KOPT-K1 (cell line): Measurements from ENCODE around the gene GALK1.

Experiments
- H3K27ac ChIP-seq: fragments of 200-600 bp; sonication (generic); 2 replicates; pipeline ENCODE4 v1.5.1; 2016; ENCODE audit warnings: antibody characterized with exemption, mild to moderate bottlenecking, low read depth, low read length; ENCODE audit not compliant: poor library complexity, severe bottlenecking
- H3K36me3 ChIP-seq: fragments of 200-600 bp; sonication (generic); 2 replicates; pipeline ENCODE4 v1.5.1; 2017; ENCODE audit warnings: antibody characterized with exemption, mild to moderate bottlenecking, low read length, moderate library complexity; ENCODE audit not compliant: insufficient read depth
- H3K9me3 ChIP-seq: fragments of 200-600 bp; sonication (generic); 2 replicates; pipeline ENCODE4 v1.5.1; 2017; ENCODE audit warnings: antibody characterized with exemption, low read length, mild to moderate bottlenecking; ENCODE audit not compliant: insufficient read depth, poor library complexity, severe bottlenecking

Gene GALK1

DNA sequence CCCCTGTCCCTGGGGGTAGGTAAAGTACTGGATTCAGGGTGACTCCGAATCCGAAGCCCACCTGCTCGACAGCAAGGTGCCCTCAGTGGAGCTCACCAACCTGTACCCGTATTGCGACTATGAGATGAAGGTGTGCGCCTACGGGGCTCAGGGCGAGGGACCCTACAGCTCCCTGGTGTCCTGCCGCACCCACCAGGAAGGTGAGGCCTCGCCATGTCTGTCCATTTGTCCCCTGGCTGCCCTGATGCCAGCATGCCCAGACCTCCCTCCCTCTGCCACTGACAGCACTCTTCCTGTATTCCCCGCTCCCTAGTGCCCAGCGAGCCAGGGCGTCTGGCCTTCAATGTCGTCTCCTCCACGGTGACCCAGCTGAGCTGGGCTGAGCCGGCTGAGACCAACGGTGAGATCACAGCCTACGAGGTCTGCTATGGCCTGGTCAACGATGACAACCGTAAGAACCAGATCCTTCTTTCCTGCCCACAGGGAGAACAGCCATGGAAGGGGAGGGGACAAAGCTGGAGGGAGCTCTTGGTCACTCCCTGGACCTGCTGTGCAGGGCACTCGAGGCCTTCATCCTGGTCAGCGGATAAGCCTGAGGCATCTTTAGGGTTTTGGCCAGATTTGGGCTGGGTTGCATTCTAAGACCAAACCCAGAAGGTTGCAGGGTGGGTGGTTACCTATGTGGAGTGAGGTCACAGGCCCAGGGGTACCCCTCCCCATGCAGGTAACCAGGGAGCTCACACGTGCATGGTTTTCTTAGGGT, 14.2 kb downstream of the GALK1 start:
- Histone ChIP-seq H3K36me3 (no peaks in the 10 kb centered on the region), H3K9me3 (no peaks in the 10 kb centered on the region), H3K27ac (no peak overlapping the region)

DNA sequence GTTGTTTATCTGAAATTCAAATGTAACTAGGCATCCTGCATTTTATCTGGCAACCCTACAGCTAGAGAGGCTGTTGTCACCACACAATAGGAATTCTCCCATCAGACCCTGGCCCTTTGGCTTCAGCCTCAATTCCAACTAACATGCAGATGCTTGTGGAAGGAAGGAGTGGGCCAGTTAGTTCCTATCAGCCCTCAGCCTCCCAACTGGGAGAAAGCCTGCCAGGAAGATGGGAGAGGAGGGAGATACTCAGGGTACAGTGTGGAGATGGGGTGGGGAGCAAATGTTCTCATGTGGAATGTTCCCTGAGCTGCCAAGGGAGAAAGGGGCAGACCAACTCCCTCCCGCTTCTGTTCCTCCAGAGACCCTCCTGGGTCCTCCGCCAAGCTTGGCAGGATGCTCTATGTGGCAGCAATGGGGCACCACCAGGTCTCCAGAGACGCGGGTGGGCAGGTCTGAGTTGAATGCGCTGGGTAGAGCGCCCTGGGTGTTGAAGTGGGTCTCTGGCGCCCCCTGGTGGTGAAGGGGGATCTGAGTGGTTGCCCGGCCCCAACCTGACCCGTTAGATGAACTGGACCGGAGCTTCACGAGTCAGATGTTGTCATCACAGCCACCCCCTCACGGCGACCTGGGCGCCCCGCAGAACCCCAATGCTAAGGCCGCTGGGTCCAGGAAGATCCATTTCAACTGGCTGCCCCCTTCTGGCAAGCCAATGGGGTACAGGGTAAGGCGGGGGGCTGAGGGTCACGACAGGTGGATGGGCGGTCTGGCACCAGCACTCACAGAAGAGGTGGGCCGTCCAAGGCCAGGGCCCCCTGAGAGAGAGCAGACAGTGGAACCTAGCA, 15.2 kb downstream of the GALK1 start:
- H3K36me3 ChIP-seq, result no peaks in the 10 kb centered on the region
- no peaks in the 10 kb centered on the region for H3K9me3 ChIP-seq

DNA sequence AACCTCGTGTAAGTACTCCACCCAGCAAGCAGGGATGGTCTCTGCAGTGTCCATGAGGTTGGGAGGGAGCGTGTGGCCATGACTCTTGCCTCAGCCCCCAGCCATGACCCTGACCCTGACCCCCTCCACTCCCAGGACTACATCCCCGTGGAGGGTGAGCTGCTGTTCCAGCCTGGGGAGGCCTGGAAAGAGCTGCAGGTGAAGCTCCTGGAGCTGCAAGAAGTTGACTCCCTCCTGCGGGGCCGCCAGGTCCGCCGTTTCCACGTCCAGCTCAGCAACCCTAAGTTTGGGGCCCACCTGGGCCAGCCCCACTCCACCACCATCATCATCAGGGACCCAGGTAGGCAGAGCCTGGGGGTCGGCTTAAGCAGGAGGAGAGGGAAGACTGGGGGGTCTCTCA, 16.3 kb downstream of the GALK1 start:
- Histone ChIP-seq H3K36me3 (no peaks in the 10 kb centered on the region), H3K27ac (no peak overlapping the region), H3K9me3 (no peaks in the 10 kb centered on the region)

More for the DNA sequence above, 15.2 kb downstream of the GALK1 start:
- no peak overlapping the region for H3K27ac ChIP-seq

DNA sequence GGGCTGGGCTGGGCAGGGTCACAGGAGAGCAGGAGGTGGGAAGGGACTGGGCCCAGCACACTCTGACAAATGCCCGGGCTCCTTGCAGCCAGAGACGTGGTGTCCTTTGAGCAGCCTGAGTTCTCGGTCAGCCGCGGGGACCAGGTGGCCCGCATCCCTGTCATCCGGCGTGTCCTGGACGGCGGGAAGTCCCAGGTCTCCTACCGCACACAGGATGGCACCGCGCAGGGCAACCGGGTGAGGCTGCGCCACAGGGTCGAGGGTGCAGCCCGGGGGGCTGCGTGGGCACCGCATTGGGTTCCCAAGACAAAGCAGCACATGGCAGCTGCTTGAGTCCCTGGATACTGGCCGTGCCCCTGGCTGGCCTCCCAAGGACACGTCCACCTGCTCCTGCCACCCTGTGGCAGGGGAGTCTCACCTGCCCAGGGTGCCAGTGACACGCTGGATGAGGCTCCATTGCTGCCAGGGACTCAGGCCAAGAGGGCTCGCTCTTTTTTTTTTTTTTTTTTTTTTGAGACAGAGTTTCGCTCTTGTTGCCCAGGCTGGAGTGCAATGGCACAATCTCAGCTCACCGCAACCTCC, 21.3 kb downstream of the GALK1 start:
- Histone ChIP-seq H3K9me3 (no peaks in the 10 kb centered on the region), H3K27ac (no peak overlapping the region), H3K36me3 (no peaks in the 10 kb centered on the region)

DNA sequence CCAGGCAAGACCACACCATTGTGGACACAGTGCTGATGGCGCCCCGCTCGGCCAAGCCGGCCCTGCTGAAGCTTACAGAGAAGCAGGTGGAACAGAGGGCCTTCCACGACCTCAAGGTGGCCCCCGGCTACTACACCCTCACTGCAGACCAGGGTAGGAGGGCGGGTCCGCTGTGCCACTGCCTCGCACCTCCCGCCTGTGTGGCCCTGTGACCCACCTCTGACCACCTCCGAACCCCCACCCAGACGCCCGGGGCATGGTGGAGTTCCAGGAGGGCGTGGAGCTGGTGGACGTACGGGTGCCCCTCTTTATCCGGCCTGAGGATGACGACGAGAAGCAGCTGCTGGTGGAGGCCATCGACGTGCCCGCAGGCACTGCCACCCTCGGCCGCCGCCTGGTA, 22.7 kb downstream of the GALK1 start:
- Histone ChIP-seq H3K36me3 (no peaks in the 10 kb centered on the region), H3K27ac (no peak overlapping the region), H3K9me3 (no peaks in the 10 kb centered on the region)

DNA sequence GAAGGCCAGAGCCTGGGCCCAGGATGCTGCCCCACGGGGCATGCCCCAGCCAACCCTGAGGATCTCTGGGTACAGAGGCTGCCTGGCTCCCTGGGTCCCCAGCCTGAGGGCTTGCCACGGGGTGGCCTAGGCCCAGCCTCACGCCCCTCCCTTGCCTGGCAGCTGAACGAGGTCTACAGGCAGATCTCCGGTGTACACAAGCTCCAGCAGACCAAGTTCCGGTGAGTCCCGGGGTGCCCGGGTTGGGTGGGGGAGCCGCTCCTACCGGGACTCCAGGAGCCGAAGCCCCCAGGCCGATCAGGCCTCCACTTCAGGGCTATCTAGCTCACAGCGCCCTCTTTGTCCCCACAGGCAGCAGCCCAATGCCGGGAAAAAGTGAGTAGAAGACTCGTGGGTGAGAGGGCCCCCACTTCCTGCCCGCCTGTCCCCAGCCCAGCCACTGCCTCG, 24.3 kb downstream of the GALK1 start:
- Histone ChIP-seq H3K9me3 (no peaks in the 10 kb centered on the region), H3K27ac (no peak overlapping the region), H3K36me3 (no peaks in the 10 kb centered on the region)

DNA sequence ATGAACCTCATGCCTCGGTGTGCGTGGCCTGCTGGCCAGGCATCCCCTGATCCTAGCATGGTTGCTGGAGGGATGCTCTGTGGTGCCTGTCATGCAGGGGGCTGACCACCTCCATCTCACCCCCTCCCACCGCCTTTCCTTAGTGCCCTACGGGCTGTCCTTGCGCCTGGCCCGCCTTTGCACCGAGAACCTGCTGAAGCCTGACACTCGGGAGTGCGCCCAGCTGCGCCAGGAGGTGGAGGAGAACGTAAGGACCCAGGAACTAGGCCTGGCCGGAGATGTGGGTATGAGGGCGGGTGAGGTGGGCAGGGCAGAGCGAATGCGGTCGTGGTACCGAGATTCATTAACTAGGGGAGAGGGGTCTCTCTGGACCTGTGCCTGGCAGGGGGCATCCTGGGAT, 24.8 kb downstream of the GALK1 start:
- Histone ChIP-seq H3K27ac (no peak overlapping the region), H3K36me3 (no peaks in the 10 kb centered on the region), H3K9me3 (no peaks in the 10 kb centered on the region)

DNA sequence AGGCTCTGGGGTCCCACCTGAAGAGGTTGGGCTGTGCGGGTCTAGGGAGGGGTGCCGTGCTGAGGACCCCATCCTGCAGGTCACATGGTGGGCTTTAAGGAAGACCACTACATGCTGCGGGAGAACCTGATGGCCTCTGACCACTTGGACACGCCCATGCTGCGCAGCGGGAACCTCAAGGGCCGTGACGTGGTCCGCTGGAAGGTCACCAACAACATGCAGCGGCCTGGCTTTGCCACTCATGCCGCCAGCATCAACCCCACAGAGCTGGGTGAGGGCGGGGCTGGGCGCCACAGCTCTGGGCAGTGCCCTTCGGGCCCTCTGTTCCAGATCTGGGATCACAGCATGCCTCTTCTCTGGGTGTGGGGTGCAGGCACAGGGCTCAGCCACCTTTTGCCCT, 25.2 kb downstream of the GALK1 start:
- no peaks in the 10 kb centered on the region for H3K9me3 ChIP-seq
- H3K27ac ChIP-seq, result no peak overlapping the region
- H3K36me3 ChIP-seq, result no peaks in the 10 kb centered on the region

DNA sequence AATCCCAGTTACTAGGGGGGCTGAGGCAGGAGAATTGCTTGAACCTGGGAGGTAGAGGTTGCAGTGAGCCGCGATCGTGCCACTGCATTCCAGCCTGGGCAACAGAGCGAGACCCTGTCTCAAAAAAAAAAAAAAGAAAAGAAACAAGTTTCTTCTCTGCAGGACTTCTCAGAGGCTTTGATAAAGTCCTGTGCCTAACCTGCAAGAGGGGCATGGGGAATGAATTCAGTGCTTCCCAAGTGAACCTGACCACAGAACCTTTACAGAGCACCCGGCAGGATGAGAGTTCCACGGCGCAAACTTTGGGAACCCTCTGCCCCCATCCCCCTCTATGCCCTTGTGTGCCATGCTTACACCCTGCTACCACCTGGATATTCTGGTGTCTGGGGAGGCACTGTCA, 25.8 kb downstream of the GALK1 start:
- H3K9me3 ChIP-seq, result no peaks in the 10 kb centered on the region
- no peaks in the 10 kb centered on the region for H3K36me3 ChIP-seq
- H3K27ac ChIP-seq, result no peak overlapping the region

DNA sequence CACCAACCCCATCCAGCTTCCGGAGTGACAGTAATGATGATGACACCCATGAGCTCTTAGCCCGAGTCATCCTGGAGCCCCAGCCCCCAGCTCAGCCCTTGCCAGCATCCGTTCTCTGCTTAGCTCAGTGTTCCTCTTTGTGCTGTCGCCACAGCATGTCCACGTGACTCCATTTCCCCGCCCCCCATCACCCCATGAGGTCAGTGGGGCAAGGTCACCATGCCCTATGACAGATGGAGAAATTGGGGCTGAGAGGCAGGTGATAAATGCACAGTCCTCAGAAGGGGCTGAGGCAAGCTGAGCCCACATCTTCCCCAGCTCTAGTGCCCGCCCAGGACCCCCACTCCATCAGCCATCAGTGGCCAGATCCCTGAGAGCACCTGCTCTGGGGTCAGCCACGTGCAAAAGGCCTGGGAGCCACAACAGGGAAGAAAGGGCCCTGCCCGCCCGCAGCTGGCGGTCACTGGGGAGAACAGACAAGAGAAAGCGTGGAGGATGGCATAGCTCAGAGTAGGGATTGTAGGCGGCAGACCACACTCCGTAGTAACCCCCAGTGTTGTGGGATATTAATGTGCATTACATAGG, 26.7 kb downstream of the GALK1 start:
- Histone ChIP-seq H3K36me3 (no peaks in the 10 kb centered on the region), H3K9me3 (no peaks in the 10 kb centered on the region), H3K27ac (no peak overlapping the region)

DNA sequence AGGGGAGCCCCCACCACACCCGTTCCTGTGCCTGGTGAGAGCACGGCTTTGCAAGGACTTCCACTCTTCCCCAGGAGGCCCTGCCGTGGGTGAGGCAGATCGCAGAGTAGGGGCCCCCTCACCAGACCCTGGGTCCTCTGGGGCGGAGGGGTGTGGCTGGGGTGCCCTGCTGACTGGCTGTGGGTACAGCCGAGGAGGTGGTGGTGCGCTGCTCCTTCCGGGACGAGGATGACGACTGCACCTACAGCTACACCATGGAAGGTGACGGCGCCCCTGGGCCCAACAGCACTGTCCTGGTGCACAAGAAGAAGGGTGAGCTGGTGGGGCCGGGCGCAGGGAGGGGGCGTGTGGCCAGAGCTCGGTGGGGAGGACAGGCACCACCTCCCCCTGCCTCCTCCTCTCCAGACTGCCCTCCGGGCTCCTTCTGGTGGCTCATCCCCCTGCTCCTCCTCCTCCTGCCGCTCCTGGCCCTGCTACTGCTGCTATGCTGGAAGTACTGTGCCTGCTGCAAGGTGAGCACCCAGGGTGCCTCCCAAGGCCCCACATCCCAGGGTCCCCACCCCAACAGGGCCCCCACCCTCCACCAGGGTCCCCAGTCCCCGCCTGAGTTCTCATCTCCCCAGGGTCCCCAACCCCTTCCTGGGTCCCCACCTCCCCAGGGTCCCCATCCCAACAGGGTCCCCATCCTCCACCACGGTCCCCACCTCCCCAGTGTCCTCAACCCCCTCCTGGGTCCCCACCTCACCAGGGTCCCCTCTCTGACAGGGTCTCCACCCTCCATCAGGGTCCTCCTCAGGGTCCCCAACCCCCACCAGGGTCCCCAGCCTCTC, 27.6 kb downstream of the GALK1 start:
- Histone ChIP-seq H3K27ac (no peak overlapping the region), H3K36me3 (no peaks in the 10 kb centered on the region), H3K9me3 (no peaks in the 10 kb centered on the region)

DNA sequence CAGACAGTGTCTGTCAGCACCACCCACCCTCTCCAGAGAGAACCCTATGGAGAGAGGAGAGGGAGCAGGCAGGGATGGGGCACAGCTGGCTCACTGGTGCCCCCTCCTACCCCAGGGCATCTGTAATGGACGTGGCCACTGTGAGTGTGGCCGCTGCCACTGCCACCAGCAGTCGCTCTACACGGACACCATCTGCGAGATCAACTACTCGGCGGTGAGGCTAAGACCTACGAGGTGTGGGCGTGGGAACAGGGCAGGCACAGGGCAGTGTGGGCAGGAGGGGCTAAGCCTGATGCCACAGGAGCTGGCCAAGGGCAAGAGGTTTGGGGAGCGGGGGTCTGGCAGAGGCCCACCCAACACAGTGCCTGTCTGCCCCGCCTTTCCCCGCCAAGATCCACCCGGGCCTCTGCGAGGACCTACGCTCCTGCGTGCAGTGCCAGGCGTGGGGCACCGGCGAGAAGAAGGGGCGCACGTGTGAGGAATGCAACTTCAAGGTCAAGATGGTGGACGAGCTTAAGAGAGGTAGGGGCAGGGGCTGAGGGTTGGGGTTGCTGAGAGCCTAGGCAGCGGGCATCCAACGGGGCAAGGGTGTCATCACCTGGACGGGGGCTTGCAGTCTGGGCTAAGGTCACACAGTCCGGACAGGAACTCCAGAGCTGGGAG, 28.7 kb downstream of the GALK1 start:
- Histone ChIP-seq H3K36me3 (no peaks in the 10 kb centered on the region), H3K27ac (no peak overlapping the region), H3K9me3 (no peaks in the 10 kb centered on the region)

DNA sequence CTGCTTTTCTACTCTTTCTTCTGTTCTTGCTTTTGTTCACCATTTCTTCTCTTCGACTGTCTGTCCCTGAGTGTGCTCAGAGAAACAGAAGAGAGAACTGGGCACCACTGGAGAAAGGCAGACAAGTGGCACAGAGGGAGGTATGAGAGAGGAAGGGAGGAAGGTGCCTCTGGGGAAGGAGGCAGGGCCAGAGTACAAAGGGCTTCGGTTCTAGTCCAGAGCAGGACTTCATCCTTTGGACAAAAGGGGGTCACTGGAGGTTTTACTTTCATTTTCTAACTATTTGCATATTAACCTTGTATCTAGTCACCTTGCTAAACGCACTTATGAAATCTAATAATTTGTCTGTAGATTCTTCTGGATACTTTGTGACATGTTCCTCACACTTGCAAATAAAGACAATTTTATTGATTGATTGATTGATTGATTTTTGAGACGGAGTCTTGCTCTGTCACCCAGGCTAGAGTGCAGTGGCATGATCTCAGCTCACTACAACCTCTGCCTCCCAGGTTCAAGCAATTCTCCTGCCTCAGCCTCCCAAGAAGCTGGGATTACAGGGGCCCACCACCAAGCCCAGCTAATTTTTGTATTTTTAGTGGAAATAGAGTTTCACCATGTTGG, 30.2 kb downstream of the GALK1 start:
- no peak overlapping the region for H3K27ac ChIP-seq
- H3K9me3 ChIP-seq, result no peaks in the 10 kb centered on the region
- H3K36me3 ChIP-seq, result no peaks in the 10 kb centered on the region

DNA sequence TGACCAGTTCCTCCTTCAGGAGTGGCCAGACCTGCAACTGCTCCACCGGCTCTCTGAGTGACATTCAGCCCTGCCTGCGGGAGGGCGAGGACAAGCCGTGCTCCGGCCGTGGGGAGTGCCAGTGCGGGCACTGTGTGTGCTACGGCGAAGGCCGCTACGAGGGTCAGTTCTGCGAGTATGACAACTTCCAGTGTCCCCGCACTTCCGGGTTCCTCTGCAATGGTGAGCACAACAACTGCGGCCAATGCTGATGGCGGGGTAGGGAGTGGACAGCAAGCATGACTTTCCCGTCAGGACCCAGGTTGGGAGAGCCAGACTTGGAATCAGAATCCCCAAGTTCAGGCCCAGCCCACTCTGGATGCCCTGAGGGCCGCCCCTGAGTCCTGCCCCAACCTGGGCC, 31.5 kb downstream of the GALK1 start:
- H3K36me3 ChIP-seq, result no peaks in the 10 kb centered on the region
- H3K9me3 ChIP-seq, result no peaks in the 10 kb centered on the region
- H3K27ac ChIP-seq, result no peak overlapping the region
